ENCODE results near the gene EZH1.

The EZH1 gene

DNA sequence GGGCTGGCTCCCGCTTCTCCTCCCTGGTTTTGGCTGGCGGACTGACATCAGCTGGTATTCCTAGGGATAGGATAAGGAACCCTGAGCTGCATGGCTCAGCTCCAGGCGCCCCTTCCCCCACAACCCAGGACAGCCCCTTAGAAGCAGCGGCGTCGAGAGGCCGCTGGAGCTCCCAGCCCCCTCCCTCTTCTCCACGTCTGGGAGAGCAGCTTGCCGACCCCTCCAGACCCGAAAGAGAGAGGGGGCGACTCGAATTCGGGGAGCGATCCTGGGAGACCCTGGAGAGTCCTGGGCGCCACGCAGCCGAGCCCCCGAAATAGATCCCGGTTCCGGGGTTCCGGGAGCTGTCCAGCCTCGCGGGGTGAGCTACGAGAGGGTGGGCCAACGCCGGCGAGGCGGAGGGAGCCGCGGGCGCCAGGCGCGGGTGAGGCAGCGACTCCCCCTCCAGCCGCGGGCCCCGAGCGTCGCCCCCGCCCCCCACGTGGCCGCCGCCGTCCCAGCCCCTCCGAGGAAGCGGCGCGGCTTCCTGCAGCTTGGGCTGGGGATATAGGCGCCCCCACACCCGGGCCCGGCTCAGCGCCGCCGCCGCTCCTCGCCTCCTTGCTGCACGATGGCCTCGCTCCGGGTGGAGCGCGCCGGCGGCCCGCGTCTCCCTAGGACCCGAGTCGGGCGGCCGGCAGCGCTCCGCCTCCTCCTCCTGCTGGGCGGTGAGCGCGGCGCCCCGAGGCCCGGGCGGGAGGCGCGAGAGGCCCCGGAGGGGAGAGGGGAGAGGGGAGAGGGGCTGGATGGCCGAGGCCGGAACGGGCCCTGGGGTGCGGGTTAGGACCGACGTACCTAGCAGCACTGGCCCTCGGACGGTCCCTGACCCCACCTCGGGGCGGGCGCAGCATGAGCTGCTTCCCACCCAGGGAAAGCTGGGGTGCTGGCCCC is 16.1 kb upstream of the EZH1 start, which contains the start of gene RAMP2:
RAMP2 (plus strand) TSS at position 576 of the 930 bp plus-strand sequence; CDS start at position 611, 35 bp downstream.
- TF ChIP-seq, protein P1, sequence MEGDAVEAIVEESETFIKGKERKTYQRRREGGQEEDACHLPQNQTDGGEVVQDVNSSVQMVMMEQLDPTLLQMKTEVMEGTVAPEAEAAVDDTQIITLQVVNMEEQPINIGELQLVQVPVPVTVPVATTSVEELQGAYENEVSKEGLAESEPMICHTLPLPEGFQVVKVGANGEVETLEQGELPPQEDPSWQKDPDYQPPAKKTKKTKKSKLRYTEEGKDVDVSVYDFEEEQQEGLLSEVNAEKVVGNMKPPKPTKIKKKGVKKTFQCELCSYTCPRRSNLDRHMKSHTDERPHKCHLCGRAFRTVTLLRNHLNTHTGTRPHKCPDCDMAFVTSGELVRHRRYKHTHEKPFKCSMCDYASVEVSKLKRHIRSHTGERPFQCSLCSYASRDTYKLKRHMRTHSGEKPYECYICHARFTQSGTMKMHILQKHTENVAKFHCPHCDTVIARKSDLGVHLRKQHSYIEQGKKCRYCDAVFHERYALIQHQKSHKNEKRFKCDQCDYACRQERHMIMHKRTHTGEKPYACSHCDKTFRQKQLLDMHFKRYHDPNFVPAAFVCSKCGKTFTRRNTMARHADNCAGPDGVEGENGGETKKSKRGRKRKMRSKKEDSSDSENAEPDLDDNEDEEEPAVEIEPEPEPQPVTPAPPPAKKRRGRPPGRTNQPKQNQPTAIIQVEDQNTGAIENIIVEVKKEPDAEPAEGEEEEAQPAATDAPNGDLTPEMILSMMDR (IDR thresholded peaks at IDR 0.05; ENCODE audit: borderline replicate concordance, control extremely low read depth, extremely low read depth, insufficient read depth, missing control alignments): no peak
- peak; percentile 66 for DNase-seq (ENCODE audit: low spot score)
- in situ Hi-C loops (cut with MboI; ENCODE audit: low sequenced_read_pairs, unreplicated experiment): no loop called here

DNA sequence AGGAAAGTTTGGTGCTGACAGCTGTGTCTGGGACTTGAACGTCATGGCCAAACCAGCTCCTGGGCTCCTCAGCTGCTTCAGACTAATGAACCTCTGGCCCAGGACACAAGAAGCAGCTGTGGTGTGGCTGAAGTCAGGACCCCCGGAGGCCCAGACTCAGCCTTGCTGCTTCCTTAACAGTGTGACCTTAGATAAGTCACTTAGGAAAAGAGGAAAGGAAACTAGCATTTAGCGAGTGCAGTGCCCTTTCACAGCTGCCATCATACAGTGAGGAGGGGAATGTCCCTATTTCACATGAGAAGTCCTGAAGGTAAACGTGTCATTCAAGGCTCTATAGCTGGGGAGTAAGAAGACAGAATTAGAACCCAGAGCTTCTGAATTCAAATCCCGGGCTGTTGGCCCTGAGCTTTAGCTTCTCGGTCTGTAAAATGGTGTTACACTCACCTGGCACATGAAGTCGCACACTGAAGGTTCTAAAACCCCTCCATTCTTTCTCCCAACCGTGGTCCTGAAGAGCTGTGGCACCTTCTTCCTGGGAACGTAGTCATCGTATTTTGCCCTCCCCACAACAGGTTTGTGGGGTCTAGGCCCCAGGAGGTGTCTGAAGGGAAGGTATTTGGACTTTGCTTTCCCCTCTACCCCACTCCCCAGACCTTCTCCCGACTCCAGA is 15.3 kb upstream of the EZH1 start:
- in situ Hi-C loops (cut with MboI; ENCODE audit: low sequenced_read_pairs, unreplicated experiment): no loop called here
- peak; percentile 52 for DNase-seq (ENCODE audit: low spot score)
- TF ChIP-seq, protein P1 (IDR thresholded peaks at IDR 0.05; ENCODE audit: borderline replicate concordance, control extremely low read depth, extremely low read depth, insufficient read depth, missing control alignments): no peak

DNA sequence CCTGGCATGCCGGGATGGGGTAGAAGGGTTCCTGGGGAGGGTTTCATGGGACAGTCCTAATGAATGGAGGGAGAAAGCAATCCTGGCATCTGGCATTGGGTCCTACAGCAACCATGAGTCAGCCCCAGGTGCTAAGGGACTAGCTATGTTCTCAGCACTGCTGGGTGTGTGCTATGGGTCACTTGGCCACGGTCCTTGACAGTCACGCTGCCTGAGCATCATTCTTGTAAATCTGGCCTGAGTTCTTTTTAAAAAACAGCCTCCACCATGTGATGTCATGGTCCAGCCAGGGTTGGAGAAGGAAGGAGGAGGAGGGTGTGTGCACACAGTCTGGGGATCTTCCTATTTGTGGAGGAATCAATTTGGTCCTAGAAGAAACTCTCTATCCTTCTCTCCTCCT is 9.9 kb upstream of the EZH1 start:
- TF ChIP-seq, protein P1 (IDR thresholded peaks at IDR 0.05; ENCODE audit: borderline replicate concordance, control extremely low read depth, extremely low read depth, insufficient read depth, missing control alignments): no peak
- in situ Hi-C loops (cut with MboI; ENCODE audit: low sequenced_read_pairs, unreplicated experiment): no loop called here
- no peak for DNase-seq (ENCODE audit: low spot score)

DNA sequence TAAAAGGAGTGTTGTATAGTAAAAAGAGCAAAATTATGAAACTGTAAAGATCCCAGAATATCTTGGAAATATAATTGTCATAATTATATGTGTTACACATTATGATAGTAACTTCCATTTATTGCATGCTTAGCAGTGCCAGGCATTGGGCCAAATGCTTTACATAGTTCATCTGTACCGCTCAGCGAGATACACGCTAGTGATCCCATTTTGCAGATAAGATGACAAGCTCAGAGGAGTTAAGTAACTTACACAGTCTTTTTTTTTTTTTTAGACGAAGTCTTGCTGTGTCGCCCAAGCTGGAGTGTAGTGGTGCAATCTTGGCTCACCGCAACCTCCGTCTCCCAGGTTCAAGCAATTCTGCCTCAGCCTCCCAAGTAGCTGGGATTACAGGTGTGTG is 6.8 kb upstream of the EZH1 start:
- TF ChIP-seq, protein P1 (IDR thresholded peaks at IDR 0.05; ENCODE audit: borderline replicate concordance, control extremely low read depth, extremely low read depth, insufficient read depth, missing control alignments): no peak
- no peak for DNase-seq (ENCODE audit: low spot score)
- in situ Hi-C loops (cut with MboI; ENCODE audit: low sequenced_read_pairs, unreplicated experiment): no loop called here

DNA sequence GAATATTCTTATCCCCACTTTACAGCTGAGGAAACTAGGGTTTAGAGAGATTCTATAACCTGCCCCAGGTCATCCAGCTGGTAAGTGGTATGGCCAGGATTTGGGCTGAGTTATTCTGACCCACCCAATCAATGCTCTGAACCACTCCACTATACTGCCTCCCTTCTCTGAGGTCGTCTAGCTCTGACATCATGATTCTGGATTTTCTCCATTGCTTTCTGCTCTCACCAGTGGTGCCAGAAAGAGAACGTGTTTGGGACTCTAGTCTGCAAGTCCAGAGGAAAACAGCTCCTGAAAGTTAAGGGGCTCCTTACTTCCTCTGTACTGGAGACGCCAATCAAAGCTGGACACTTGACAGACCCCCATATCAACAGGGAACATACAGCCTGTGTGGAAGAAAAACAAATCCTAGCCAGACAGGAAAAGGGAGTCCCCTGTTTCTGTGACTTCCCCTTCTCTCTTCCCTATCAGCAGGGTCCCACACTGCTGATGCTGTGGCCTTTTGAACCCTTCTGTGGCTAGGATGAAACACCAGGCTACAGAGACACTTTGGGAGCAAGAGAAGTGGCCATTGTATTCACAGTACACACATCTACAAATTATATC is 6.0 kb upstream of the EZH1 start:
- no peak for DNase-seq (ENCODE audit: low spot score)
- in situ Hi-C loops (cut with MboI; ENCODE audit: low sequenced_read_pairs, unreplicated experiment): no loop called here
- TF ChIP-seq, protein P1 (IDR thresholded peaks at IDR 0.05; ENCODE audit: borderline replicate concordance, control extremely low read depth, extremely low read depth, insufficient read depth, missing control alignments): no peak

Data from GM13976 (cell line).